ENCODE measurements around the gene GGN. TPM values are rescaled to one million over a fixed set of nuclear protein-coding genes. Genes with fewer than 3 reads are reported as not detected.

The GGN gene
- total RNA-seq, 4 donors from 2014 or later = 0.13 TPM; not detected in 3

DNA sequence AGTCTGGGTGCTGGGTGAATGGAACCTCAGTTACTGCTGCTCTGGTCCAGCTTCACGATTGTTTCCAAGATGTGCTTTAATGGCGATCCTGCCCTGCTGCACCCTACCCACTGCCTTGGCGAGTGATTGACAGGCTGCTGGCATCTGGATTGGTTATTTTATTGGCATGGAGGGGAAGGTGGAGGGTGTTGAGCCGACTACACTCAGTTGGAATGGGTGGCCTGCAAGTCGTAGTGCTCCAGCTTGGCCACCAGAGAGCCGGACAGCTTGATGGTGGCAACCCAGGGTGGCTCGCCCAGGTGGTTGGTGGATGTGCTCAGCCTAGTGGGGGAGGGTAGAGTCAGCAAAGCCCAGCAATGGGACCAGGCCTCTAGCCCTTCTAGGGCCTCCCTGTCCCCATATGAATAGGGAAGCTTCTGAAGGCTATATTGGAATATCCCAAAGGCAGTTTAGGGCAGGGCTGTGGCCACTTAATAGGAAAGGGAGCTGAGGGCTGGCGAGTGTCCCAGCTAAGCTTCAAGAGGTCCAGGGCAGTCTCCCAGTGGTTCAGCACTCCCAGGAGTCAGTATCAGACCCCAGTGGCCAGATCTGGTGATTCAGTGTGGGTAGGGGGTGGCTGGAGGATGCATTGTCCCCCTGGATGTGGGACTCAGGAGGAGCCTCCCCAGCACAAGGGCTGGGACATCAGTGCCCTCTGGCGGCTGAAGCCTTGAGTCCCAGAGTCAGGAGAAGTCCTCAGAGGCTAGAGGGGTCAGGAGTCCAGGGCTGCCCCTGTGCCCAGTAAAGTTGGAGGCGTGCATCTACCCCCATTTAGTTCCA, 3.4 kb downstream of the GGN start:
- in situ Hi-C loops (cut with MboI; ENCODE audit: low sequenced_read_pairs in 4 of 4) = loop anchor here in 1 of 4 donors (25.0 kb wide), 1 partner anchor 453 kb away; the partner anchor contains the start of genes ECH1 and HNRNPL
- no peak for ATAC-seq
- Histone ChIP-seq H3K36me3 (peaks cover 14 to 59% of the 10 kb centered on the region in 2 donors), H3K4me3 (no peak overlapping the region), H3K4me1 (peaks cover 6 to 22% of the 10 kb centered on the region in 2 donors), H3K9me3 (no peaks in the 10 kb centered on the region), H3K27ac (no peak overlapping the region), H3K27me3 (peaks cover 0 to 12% (median 5%) of the 10 kb centered on the region in 3 donors)
- no peak for DNase-seq
- intact Hi-C loops (cut with DNase I; ENCODE audit: low total_unique reads) = loop anchor here (10.0 kb wide), 1 partner anchor 330 kb away; no protein-coding TSS in a partner anchor
- TF ChIP-seq CTCF (IDR thresholded peaks at IDR 0.05 in 4 of 5, conservative IDR thresholded peaks at IDR 0.05 in 1 of 5) (no peak), POLR2A (IDR thresholded peaks at IDR 0.05) (no peak)

DNA sequence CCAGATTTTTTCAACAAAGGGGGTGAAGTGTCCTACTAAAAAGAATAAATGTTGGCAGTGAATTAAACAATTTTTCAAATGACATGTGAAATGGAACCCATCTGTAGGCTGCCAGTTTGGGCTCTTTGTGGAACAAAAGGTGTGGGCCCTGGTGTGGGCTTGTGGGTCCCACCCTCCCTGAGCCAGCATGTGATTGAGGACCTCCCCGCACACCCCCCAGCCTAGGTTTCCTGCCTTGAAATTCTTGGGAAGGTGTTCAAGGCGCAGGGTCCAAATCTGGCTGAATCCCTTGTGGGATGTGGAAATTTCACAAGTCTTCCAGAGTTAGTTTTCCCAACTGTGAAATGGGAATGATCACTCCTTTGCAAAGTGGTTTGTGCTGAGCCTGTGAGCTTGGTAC, 4.1 kb downstream of the GGN start:
- Histone ChIP-seq H3K9me3 (no peaks in the 10 kb centered on the region), H3K27me3 (peaks cover 0 to 8% (median 2%) of the 10 kb centered on the region in 3 donors), H3K27ac (no peak overlapping the region), H3K4me1 (peaks cover 6 to 18% of the 10 kb centered on the region in 2 donors), H3K36me3 (peaks cover 14 to 65% of the 10 kb centered on the region in 2 donors), H3K4me3 (no peak overlapping the region)
- no peak for ATAC-seq
- DNase-seq = no peak
- TF ChIP-seq CTCF (IDR thresholded peaks at IDR 0.05 in 4 of 5, conservative IDR thresholded peaks at IDR 0.05 in 1 of 5) (no peak), POLR2A (IDR thresholded peaks at IDR 0.05) (no peak)
- in situ Hi-C loops (cut with MboI; ENCODE audit: low sequenced_read_pairs in 4 of 4) (loop anchor here in 1 of 4 donors (25.0 kb wide), 1 partner anchor 454 kb away; the partner anchor contains the start of genes ECH1 and HNRNPL), intact Hi-C loops (cut with DNase I; ENCODE audit: low total_unique reads) (loop anchor here (10.0 kb wide), 1 partner anchor 331 kb away; no protein-coding TSS in a partner anchor)

GRCh38 chr19:38383184-38383583, 4.7 kb downstream of the GGN start:
- in situ Hi-C loops (cut with MboI; ENCODE audit: low sequenced_read_pairs in 4 of 4) = loop anchor here in 1 of 4 donors (25.0 kb wide), 1 partner anchor 454 kb away; the partner anchor contains the start of genes ECH1 and HNRNPL

GRCh38 chr19:38381138-38381537, 6.7 kb downstream of the GGN start:
- no peak for DNase-seq
- intact Hi-C loops (cut with DNase I; ENCODE audit: low total_unique reads) (loop anchor here (10.0 kb wide), 1 partner anchor 334 kb away; no protein-coding TSS in a partner anchor), in situ Hi-C loops (cut with MboI; ENCODE audit: low sequenced_read_pairs in 4 of 4) (loop anchor here in 1 of 4 donors (25.0 kb wide), 1 partner anchor 456 kb away; the partner anchor contains the start of genes ECH1 and HNRNPL)
- Histone ChIP-seq H3K9me3 (no peaks in the 10 kb centered on the region), H3K36me3 (peaks cover 14 to 85% of the 10 kb centered on the region in 2 donors), H3K27me3 (peaks cover 0 to 2% (median 0%) of the 10 kb centered on the region in 3 donors), H3K4me1 (peaks cover 11 to 18% of the 10 kb centered on the region in 2 donors), H3K27ac (no peak overlapping the region), H3K4me3 (no peak overlapping the region)
- ATAC-seq = no peak
- TF ChIP-seq CTCF (IDR thresholded peaks at IDR 0.05 in 4 of 5, conservative IDR thresholded peaks at IDR 0.05 in 1 of 5) (no peak), POLR2A (IDR thresholded peaks at IDR 0.05) (no peak)

More at GRCh38 chr19:38383184-38383583, 4.7 kb downstream of the GGN start:
- Histone ChIP-seq H3K9me3 (no peaks in the 10 kb centered on the region), H3K27me3 (peaks cover 0 to 3% (median 0%) of the 10 kb centered on the region in 3 donors), H3K36me3 (peaks cover 14 to 71% of the 10 kb centered on the region in 2 donors), H3K27ac (no peak overlapping the region), H3K4me3 (no peak overlapping the region), H3K4me1 (peaks cover 4 to 13% of the 10 kb centered on the region in 2 donors)
- ATAC-seq (no peak), DNase-seq (no peak)
- intact Hi-C loops (cut with DNase I; ENCODE audit: low total_unique reads) = loop anchor here (10.0 kb wide), 1 partner anchor 332 kb away; no protein-coding TSS in a partner anchor
- no peak for TF ChIP-seq CTCF (IDR thresholded peaks at IDR 0.05 in 4 of 5, conservative IDR thresholded peaks at IDR 0.05 in 1 of 5)
- no peak for TF ChIP-seq POLR2A (IDR thresholded peaks at IDR 0.05)

All from gastrocnemius medialis (tissue), 4 donors.